T-helper 9 cell (primary cell): ENCODE measurements around the gene MTCH1.

Experiments used
- DNase-seq: peaks from one replicate; pipeline ENCODE4 v3.0.0-alpha.2; 2020
- total RNA-seq, 2 donors: gene quantifications; one replicate each; lab custom pipeline; 2026; lab: John Stamatoyannopoulos, UW

MTCH1 gene
- 290 to 515 reads per million in 2 donors for total RNA-seq

- DNase-seq: peak; percentile 85
These were observed at the start of gene MTCH1 for GRCh38 chr6:36985808-36986703. MTCH1 (minus strand) TSS chr6:36986196; CDS start chr6:36986173, 23 bp downstream.

GRCh38 chr6:37033819-37034795 lies 48.1 kb upstream of the MTCH1 start:
- no peak for DNase-seq

- DNase-seq: no peak
These were observed 47.3 kb upstream of the MTCH1 start for GRCh38 chr6:37033255-37033654.

GRCh38 chr6:37032239-37032638 lies 46.2 kb upstream of the MTCH1 start:
- no peak for DNase-seq

GRCh38 chr6:37030599-37030998 lies 44.6 kb upstream of the MTCH1 start:
- no peak for DNase-seq

GRCh38 chr6:37029249-37029971 lies 43.4 kb upstream of the MTCH1 start:
- DNase-seq: peak; percentile 27

- DNase-seq: no peak
These were observed 41.9 kb upstream of the MTCH1 start for GRCh38 chr6:37027811-37028469.

GRCh38 chr6:37027036-37027720 lies 41.2 kb upstream of the MTCH1 start:
- DNase-seq: no peak

- DNase-seq: no peak
These were observed 39.8 kb upstream of the MTCH1 start for GRCh38 chr6:37025621-37026466.

GRCh38 chr6:37024656-37025337 lies 38.8 kb upstream of the MTCH1 start:
- DNase-seq: no peak

- no peak for DNase-seq
These were observed 36.3 kb upstream of the MTCH1 start for GRCh38 chr6:37022135-37022863.

- peak; percentile 56 for DNase-seq
These were observed 35.5 kb upstream of the MTCH1 start for GRCh38 chr6:37021356-37022129.

GRCh38 chr6:37020812-37021211 lies 34.8 kb upstream of the MTCH1 start:
- DNase-seq: no peak

- no peak for DNase-seq
These were observed 34.4 kb upstream of the MTCH1 start for GRCh38 chr6:37020381-37020780.

- DNase-seq: no peak
These were observed 33.1 kb upstream of the MTCH1 start for GRCh38 chr6:37019065-37019450.

- peak; percentile 82 for DNase-seq
These were observed 32.4 kb upstream of the MTCH1 start for GRCh38 chr6:37018198-37019064.

- DNase-seq: no peak
These were observed 31.7 kb upstream of the MTCH1 start for GRCh38 chr6:37017606-37018197.
